NCI-H526 treated with DMSO at 0.1 percent for 48 hours (cell line): ENCODE data around the gene SLC31A1.
"Not testable (repeated sequence)": the region's sequence is repeated elsewhere in the genome, so short reads cannot be mapped to it uniquely, and the experiment has no call there.

Experiments
- DNase-seq: peaks from one replicate; lab custom pipeline; 2025; lab: John Stamatoyannopoulos, UW

SLC31A1 gene

DNA sequence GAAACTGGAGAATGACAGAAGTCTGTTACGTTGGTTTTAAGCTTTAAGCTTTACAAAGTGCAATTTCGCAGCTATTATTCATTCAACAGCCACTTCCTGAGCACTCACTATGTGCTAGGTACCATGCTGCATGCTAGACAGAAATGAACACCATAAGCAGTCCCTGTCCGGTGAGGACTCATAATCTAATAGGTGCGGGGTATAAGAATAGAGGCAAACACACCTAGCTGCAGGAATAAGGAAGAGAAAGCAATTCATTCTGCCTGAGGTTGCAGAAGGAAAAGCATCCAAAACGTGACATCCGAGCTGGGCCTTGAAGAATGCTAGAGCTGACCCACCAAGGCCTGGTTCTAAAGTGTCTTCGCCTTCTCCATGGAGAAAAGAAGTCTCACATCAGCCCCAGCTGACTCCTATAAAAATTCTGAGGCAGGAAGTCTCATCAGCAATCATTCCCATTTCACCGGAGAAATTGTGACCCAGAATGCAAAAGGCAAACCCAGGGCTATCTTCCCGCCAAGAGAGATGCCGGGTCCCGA, 809 bp upstream of the SLC31A1 start:
- DNase-seq = no peak

DNA sequence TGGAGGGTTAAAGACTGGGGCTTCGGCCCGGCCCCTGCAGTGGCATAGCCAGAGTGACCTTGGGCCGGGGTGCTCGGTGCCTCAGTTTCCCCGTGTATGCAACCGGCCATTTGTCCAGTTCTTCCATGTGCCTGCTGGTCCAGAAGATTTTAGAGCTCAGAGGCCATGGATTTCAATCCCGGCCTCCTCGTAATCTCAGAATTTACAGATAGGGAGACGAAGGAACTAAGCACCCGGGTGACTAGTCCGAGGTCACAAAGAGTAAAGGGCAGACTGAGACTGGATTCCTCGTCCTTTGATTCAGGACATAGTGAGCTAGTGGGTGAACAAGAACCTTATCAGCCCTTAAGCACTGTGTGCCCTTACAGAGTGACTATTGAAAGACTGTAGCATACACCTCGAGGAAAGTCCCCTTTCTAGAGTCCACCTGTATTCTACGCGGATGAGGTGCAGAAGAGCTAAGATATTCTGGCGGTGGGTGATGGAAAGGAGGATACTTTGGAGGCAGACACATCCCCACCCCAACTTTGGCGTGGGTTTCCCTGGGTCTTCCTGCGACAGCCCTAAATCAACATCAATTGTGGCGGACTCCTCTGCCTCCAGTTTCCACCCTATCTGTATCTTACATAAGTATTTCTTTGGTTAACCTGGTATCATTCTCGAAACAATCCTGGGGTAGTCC, 597 bp downstream of the SLC31A1 start:
- DNase-seq = peak; percentile 3

DNA sequence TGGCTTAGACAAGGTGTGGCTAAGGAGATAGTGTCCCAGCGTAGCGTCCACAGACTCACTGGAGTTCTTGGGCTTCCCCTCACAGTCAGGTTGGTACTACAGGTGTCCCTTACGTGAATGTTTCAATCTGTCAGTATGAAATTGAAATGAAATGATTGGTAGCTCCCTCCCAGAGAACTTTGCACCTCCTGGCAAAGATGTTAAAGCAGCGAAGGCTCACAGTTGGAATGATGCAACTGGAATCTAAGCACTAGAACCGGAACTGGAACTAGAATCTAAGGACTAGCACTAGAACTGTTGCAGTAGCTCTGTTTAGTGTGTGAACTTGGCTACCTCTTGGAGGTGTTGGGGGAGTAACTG, 1.1 kb downstream of the SLC31A1 start:
- DNase-seq = peak; percentile 13

DNA sequence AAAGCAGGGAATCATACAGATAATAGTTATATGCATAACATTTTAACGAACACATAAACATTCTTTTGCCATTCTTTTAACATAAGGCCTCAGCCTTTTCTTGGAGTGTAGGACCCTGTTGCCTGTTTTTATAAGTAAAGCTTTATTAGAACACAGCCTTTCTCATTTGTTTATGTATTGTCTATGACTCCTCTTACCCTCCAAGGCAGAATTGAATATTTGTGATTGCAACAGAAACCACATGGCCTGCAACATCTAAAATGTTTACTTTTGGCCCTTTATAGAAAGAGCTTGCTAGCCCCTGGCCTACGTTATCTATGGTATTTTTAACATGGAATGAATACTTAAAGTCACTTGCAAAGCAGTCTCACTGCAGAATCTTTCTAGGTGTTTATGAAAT, 2.6 kb downstream of the SLC31A1 start:
- no peak for DNase-seq

DNA sequence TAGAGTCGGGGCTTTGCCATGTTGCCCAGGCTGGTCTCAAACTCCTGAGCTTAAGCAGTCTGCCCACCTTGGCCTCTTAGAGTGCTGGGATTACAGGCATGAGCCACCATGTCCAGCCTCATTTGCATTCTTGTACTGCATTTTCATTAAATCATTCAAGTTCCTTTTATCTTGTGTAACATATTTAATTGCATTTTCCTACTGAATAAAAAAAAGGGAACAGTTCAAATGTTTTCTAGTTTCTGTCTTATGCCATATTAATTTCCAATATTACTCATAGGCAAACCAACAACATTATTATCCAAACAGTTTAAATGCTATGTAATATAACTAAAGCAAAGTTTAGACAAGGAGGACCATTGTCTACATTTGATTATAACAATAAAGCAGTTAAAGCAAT, 6.1 kb downstream of the SLC31A1 start:
- DNase-seq = peak; percentile 82

DNA sequence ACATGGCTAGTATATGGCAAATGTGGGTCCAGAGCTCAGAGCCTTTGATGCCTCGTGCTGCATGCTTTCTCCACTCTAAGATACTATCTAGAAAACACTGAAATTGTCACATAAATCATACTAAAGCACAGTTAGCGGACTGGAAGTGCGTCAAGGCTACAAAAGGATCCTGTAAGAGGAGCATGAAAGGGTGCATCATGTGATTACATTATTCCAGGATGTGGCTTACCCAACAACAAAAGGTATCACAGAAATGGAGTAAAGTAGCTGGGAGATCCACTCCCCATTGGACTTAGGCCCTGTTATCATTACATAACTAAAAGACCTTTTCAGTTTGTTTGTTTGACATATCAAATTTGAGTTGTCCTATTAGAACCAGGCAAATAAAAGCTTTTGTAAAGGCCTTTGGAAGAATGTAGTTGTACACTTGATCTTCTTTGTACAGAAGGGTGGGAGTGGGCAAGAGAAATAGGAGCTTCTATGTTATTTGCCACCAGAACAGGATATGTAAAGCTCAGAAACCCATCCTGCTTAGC, 6.9 kb downstream of the SLC31A1 start:
- DNase-seq = peak; percentile 91

DNA sequence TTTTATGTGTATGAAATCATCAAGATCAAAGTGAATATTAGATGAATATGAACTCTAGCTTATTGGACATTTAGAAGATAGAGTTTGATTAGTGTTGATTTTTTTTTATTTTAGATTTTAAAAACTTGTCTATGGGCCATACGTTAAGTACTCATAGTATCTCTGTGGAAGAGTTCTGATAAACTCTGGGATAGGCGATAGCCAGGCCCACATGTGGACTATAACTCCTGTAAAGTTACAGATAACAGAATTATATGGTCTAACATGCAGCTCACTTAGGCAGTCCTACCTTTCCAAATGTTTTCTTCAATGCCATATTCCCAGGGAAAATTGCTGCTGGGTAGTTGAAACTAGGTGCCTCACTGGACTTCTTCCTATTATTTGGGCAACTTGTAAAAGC, 10.4 kb downstream of the SLC31A1 start:
- no peak for DNase-seq

DNA sequence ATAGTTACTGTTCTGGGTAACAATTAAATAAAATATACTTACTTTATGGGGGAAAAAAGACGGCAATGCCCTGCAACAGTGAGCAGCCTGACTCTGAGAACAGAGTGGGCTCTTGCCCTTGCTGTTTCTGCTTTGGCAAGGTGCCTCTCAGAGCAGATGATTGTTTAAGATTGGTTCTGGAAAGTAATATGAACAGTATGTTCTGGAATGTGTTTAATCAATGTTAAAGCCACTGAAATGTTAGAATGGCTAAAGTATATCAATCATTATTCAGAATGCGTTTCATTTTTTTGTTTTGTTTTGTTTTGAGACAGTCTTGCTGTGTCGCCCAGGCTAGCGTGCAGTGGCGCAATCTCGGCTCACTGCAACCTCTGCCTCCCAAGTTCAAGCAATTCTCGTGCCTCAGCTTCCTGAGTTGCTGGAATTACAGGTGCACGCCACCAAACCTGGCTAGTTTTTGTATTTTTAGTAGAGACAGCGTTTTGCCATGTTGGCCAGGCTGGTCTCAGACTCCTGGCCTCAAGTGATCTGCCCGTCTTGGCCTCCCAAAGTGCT, 14.4 kb downstream of the SLC31A1 start:
- not testable (repeated sequence) for DNase-seq

DNA sequence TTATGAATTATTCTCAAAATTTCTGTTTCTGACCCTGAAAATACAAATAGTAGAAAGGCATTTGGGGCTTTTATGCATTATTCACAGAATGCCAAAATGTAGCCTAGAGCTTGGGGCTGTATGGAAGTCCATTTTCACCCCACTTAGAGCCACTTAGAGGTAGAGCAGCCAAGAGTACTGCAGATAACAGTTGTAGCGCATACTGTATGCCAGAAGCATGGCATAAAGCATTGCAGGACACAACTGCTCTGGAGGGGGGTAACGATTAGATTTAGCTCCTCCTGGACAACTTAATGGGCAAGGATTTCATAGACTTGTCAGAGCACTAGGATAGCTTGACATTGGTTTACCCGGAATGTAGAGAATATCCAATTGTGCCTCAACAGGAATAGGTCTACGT, 15.7 kb downstream of the SLC31A1 start:
- no peak for DNase-seq

DNA sequence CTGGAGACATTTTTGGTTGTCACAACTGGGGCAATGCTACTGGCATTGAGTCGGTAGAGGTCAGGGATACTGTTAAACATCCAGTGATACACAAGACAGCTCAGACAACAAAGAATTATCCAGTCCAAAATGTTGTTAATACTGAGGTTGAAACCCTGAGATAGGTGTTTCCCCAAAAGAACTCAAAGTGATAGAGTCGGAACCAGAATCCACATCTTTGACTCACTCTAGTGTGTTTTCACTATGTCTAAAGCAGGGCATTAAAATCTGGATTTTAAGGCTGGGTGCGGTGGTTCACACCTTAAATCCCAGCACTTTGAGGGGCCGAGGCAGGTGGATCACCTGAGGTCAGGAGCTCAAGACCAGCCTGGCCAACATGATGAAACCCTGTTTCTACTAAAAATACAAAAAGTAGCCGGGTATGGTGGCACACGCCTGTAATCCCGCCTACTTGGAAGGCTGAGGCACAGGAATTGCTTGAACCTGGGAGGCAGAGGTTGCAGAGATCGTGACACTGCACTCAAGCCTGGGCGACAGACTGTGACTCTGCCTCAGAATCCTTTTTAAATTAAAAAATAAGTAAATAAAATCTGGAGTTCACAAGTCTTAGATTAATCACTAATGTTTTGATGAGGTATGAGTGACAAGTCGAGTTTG, 17.0 kb downstream of the SLC31A1 start:
- no peak for DNase-seq

DNA sequence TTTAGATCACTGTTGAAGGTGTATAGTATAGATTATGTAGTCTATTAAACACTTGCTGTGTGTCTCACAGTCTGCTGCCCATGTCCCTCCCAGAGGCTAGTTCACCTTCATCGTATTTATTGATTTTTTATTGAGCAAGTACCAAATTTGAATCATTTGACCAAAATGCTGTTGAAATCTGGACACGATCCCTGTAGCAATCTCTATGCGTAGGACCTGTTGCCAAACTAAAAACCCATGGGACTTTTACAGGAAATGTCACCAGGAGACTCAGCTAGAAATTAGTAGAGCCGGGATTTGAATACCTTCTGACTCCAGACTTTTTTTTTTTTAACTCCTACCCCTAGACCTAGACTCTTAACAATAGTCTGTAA, 17.5 kb downstream of the SLC31A1 start:
- DNase-seq = no peak

DNA sequence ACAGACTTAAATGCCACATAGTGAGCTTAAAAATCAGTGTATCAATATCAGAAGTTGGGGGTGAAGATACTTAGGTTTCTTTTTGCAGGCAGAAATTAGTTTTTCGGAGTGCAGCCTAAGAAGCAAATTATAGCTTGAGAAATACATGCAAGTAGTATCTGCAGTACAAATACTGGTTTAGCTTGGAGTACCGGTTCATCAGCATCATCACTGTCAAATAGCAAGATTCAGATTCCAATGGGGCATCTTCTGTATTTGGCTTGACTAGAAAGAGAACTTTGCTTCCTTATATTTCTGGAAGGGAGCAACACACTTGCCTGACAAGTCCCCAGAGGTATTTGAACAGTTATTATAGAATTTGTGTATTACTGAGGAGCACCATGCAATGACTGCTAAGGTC, 19.8 kb downstream of the SLC31A1 start:
- no peak for DNase-seq

DNA sequence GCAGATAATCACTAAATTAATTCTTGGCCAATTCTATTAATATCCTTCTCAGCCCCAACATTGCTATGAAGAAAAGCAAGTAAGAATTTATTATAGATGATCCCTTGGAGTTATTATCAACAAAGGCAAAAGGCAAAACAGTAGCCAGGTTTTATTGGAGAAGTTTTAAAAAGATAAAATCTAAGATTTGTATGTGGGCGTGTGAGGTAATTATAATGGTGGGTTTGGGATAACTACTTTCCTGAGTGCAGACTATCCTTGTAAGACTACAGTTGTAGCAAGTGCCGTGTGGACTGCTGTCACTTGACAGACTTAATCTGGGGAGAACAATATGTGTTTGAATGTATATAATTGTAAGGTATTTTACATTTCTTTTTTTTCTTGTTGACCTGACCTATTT, 23.2 kb downstream of the SLC31A1 start:
- DNase-seq = no peak

DNA sequence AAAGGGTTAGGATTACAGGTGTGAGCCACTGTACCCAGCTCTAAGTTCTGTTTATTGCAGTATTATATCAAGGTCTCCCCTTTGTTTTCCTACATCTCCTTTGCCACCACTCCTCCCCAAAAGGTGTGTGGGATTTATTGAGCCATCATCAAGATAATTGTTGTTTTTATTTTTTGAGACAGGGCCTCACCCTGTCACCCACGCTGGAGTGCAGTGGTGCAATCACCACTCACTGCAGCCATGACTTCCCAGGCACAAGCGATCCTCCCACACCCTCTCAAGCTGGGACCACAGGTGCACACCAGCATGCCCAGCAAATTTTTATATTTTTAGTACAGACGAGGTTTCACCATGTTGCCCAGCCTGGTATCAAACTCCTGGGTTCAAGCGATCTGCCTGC, 24.6 kb downstream of the SLC31A1 start:
- DNase-seq = no peak

DNA sequence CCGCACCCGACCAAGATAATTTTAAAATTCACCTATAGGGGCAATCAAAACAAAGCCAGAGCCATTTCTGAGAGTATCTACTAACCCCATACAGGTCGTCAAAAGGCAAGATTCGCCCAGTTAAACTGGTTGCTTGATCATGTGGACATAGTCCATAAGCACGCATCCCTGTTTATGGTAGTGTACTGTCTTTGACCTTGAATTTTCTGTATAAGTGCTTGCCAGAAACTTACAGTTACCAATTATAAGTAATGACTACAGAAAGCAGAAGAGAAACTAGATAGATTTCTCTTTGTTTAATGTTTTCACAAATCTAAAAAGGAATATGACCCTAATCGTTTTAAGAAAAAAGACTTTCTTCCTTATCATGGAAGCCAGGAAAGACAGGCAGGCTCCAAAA, 25.6 kb downstream of the SLC31A1 start:
- no peak for DNase-seq

DNA sequence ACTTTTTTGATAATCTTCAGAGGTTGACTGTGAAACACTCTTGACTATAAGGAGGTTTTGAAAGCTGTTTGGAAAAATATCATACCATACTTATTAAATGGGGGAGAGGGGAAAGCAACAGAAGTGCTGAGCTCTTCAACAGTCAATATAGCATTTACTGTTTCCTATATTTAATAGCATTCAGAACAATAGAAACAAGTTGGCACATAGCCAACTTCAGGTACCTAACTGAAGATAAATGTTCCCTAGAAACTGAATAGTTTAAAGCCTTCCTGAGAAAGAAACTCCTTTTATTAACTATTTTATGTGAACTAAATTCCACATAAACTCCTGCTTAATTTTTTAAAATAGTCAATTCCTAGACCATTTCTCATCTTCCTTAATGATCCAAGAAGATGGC, 26.3 kb downstream of the SLC31A1 start:
- no peak for DNase-seq

DNA sequence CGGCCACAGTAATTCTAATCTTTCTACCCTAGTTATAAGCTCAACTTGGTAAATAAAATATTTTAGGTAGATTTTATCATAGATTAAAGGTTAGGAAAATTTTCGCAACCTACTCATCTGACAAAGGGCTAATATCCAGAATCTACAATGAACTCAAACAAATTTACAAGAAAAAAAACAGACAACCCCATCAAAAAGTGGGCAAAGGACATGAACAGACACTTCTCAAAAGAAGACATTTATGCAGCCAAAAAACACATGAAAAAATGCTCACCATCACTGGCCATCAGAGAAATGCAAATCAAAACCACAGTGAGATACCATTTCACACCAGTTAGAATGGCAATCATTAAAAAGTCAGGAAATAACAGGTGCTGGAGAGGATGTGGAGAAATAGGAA, 28.3 kb downstream of the SLC31A1 start:
- not testable (repeated sequence) for DNase-seq

DNA sequence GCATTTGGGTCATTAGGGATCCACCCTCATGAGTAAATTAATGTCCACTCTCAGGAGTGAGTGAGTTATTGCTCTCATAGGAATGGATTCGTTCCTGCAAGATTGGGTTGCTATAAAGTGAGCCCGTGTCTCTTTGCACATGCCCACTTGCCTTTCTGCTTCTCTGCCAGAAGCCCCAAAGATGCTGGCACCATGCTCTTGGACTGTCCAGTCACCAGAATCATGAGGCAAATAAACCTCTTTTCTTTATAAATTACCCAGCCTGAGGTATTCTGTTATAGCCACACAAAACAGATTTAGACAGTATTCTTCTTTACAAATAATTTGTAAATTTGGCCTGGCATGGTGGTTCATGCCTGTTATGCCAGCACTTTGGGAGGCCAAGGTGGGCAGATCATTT, 29.5 kb downstream of the SLC31A1 start:
- DNase-seq = no peak

DNA sequence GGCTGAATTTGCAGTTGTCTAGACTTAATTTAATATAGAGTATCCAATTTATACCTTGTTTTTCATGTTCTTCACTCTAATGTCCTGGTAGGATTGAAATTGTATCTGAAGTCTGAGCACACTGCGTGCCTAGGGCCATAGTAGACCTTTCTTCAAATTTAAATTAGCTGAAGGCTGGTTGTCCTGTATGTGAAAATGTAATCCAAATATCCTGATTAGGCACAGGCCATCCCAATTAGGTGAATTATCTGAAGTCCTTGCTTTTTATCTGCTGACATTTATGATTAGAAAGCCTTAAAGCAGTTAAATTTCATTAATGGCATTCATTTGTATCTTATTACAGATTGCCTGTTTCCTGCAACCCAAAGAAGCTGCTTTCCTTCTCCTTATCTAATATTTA, 33.6 kb downstream of the SLC31A1 start:
- DNase-seq = no peak

DNA sequence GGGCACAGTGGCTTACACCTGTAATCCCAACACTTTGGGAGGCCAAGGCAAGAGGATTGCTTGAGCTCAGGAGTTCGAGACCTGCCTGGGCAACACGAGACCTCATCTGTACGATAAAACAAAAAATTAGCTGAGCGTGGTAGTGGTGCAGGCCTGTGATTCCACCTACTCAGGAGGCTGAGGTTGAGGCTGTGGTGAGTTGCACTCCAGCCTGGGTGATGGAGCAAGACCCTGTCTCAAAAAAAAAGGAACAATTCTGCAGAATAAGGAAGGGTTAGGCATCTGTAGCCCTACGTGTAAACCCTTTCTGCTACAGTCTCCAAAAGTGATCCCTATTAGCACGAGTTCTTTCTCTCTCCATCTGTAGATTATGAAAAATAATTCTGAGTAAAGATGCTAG, 34.1 kb downstream of the SLC31A1 start:
- DNase-seq = no peak

DNA sequence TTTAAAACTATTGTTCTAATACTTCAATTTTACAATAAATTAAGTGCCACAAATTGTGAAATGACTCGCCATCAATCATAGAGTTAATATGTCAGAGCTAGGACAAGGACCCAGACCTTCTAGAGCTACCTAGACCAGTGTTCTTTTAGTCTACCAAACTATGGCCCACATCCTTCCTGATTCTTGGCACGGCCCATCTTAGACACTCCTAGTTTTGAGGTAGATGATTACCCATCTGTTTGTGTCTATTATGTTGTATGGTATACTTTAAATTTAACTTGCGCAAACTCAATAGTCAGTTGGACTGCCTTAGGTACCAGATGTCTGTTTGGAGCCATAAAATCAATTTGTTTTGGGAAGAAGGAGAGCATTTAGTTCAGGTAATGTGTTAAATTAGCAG, 36.5 kb downstream of the SLC31A1 start:
- DNase-seq = no peak

DNA sequence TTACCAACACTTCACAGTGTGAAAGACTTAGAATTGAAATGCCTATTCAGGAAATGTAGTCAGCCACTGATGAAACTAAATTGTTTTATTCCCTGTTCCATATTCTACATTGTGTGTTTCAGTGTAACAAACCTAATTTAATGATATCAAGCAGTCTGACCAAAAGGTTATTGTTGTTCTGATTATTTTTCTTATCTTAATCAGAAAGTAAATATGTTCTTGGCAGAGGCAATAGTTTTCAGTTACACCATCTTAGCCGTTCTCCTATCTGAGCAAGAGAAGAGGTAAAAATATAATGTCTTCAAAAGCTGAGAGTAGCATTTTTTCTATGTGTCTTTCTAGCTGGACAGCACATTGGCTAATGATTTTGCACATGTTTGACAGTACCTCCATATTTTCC, 36.9 kb downstream of the SLC31A1 start:
- no peak for DNase-seq

DNA sequence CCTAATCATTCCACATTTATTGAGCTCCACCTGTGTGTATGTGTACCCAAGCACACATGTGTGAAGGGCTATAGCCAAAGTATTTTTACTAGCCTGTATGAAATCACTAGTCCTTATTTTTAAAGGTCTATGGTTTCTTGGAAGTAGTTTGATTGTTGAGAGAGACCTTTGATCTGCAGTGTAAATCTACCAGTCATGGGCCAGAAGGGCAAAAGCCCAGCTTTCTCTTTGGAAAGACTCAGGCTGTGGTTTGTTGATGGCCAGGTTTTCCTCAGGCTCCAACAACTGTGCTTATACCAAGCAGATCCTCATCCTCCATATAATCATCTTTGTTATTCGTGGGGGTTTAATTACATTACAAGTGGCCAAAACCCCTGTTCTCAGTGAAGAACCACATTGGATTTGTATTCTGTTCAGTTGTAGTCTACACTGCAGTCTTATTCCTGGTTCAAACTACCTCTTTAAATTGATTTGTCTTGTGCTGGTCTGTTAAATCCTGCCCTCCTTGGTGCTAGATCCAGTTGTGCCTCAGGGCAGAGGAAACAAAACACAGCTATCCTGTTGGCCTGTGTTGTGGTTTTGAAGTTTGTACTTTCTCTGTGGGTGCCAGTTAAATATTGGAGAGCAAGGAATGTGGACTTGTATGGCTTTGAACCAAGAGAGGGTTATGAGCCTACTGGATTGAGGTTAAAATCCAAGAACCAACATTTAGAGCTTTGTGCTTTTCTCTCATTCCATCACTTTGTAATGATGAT, 40.8 kb downstream of the SLC31A1 start:
- DNase-seq = no peak
